Fibroblast of lung (primary cell): ENCODE data around the gene ADAMTS17. TPM values are rescaled to one million over a fixed set of nuclear protein-coding genes. Genes with fewer than 3 reads are reported as not detected.

Source experiments
- DNase-seq, 2 donors: peaks; one replicate each; pipeline versions ENCODE4 v3.0.0 to v3.0.0-alpha.2; 2010; ENCODE audit warnings: low read depth in 2 of 2
- H2AFZ ChIP-seq: 2 replicates; pipeline ENCODE4 v1.5.1; 2012; ENCODE audit warnings: low read length, control low read depth, inconsistent platforms
- H3K27ac ChIP-seq: 2 replicates; pipeline ENCODE4 v1.5.1; 2011; ENCODE audit warnings: low read length, control low read depth; ENCODE audit not compliant: insufficient read depth
- H3K27me3 ChIP-seq: 2 replicates; pipeline ENCODE4 v1.5.1; 2011; ENCODE audit warnings: mild to moderate bottlenecking, low read length; ENCODE audit not compliant: control insufficient read depth, insufficient read depth
- H3K36me3 ChIP-seq: 2 replicates; pipeline ENCODE4 v1.5.1; 2011; ENCODE audit warnings: low read length; ENCODE audit not compliant: control insufficient read depth, insufficient read depth
- H3K4me1 ChIP-seq: 2 replicates; pipeline ENCODE4 v1.5.1; 2011; ENCODE audit warnings: low read length; ENCODE audit not compliant: control insufficient read depth, insufficient read depth; ENCODE audit errors: extremely low read depth
- H3K4me2 ChIP-seq: 2 replicates; pipeline ENCODE4 v1.5.1; 2011; ENCODE audit warnings: low read length, control low read depth; ENCODE audit not compliant: insufficient read depth; ENCODE audit errors: extremely low read depth
- H3K4me3 ChIP-seq, 4 experiments: fragments of 200-600 bp in 1 of 4; sonication (generic) in 1 of 4; replicated peaks in 1 of 4; 2 replicates each; pipeline ENCODE4 v1.5.1; 2011 to 2016; ENCODE audit warnings: low read length in 4 of 4, low read depth in 3 of 4, mild to moderate bottlenecking in 3 of 4, control low read depth in 2 of 4, inconsistent platforms in 1 of 4, mixed read lengths in 1 of 4; ENCODE audit not compliant: insufficient read depth in 1 of 4; ENCODE audit errors: control extremely low read depth in 1 of 4
- H3K79me2 ChIP-seq: 2 replicates; pipeline ENCODE4 v1.5.1; 2012; ENCODE audit warnings: mild to moderate bottlenecking, low read length, inconsistent platforms; ENCODE audit not compliant: control insufficient read depth, insufficient read depth
- H3K9ac ChIP-seq: 2 replicates; pipeline ENCODE4 v1.5.1; 2011; ENCODE audit warnings: mild to moderate bottlenecking, low read length, control low read depth; ENCODE audit not compliant: insufficient read depth
- H3K9me3 ChIP-seq: 2 replicates; pipeline ENCODE4 v1.5.1; 2012; ENCODE audit warnings: low read depth, low read length; ENCODE audit not compliant: control insufficient read depth, insufficient read depth
- H4K20me1 ChIP-seq: 2 replicates; pipeline ENCODE4 v1.5.1; 2011; ENCODE audit warnings: low read length; ENCODE audit not compliant: control insufficient read depth, insufficient read depth; ENCODE audit errors: extremely low read depth
- EZH2 ChIP-seq: IDR thresholded peaks from 2 replicates; pipeline ENCODE4 v1.5.1; 2012; ENCODE audit warnings: low read length, control low read depth, mild to moderate bottlenecking; ENCODE audit errors: missing control alignments
- polyA plus RNA-seq, 2 donors: library from polyadenylated mRNA; depleted of rRNA in 1 of 2; stranded (reverse) in 1 of 2; unstranded in 1 of 2; fragments of >200 nt; gene quantifications; 2 replicates each; pipeline ENCODE4 v1.2.1, GENCODE V29; 2011 to 2012; ENCODE audit warnings: missing spikeins in 1 of 2
- total RNA-seq: library from RNA; depleted of rRNA; stranded (reverse); fragments of >200 nt; gene quantifications from 2 replicates; pipeline ENCODE4 v1.2.1, GENCODE V29; 2014
- TF ChIP-seq, protein P1 (sequence below), 2 donors: IDR thresholded peaks in 1 of 2; conservative IDR thresholded peaks in 1 of 2; 1 replicate in 1 of 2; 2 replicates in 1 of 2; pipeline ENCODE4 v1.5.1; 2011 to 2012; ENCODE audit warnings: low read length in 2 of 2, control low read depth in 1 of 2, inconsistent platforms in 1 of 2, low read depth in 1 of 2, mild to moderate bottlenecking in 1 of 2

Gene ADAMTS17
- total and polyA plus RNA-seq, 2 donors (not counting 1 experiment from before 2014, with no cell fraction given), result 0.09 to 0.17 TPM

DNA sequence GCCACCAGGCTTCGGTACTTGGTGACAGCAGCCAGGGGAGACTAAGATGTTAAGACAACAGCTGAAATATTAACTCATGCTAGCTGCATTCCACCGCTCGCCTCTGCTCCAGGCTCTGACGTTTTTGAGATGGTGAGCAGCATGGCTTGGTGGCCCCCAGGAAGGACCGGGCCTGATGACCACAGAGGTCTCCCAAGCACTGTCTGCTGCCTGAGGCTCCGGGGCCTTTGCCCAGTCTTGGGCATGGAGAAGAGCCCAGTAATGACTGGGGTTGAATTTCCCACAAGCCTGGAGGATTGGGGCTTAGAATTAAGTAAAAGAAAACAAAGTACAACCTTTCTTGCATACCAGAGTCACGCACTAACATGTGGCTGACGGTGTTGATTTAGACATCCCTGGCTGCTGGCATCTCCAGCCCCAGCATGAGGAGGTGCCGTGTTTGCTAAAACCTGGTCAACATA, 364.9 kb downstream of the ADAMTS17 start:
- no peak overlapping the region for H3K9ac ChIP-seq
- H3K9me3 ChIP-seq, result no peaks in the 10 kb centered on the region
- no peaks in the 10 kb centered on the region for H4K20me1 ChIP-seq
- no peaks in the 10 kb centered on the region for H3K27me3 ChIP-seq
- H2AFZ ChIP-seq, result no peak overlapping the region
- H3K4me1 ChIP-seq, result no peaks in the 10 kb centered on the region
- no peaks in the 10 kb centered on the region for H3K79me2 ChIP-seq
- peak in 1 of 2 donors; percentile 71 for DNase-seq
- no peak overlapping the region for H3K4me3 ChIP-seq
- H3K4me2 ChIP-seq, result no peak overlapping the region
- H3K36me3 ChIP-seq, result no peaks in the 10 kb centered on the region
- H3K27ac ChIP-seq, result no peak overlapping the region
- no peak for TF ChIP-seq EZH2
- TF ChIP-seq, protein P1, sequence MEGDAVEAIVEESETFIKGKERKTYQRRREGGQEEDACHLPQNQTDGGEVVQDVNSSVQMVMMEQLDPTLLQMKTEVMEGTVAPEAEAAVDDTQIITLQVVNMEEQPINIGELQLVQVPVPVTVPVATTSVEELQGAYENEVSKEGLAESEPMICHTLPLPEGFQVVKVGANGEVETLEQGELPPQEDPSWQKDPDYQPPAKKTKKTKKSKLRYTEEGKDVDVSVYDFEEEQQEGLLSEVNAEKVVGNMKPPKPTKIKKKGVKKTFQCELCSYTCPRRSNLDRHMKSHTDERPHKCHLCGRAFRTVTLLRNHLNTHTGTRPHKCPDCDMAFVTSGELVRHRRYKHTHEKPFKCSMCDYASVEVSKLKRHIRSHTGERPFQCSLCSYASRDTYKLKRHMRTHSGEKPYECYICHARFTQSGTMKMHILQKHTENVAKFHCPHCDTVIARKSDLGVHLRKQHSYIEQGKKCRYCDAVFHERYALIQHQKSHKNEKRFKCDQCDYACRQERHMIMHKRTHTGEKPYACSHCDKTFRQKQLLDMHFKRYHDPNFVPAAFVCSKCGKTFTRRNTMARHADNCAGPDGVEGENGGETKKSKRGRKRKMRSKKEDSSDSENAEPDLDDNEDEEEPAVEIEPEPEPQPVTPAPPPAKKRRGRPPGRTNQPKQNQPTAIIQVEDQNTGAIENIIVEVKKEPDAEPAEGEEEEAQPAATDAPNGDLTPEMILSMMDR (conservative IDR thresholded peaks at IDR 0.05 in 1 of 2, IDR thresholded peaks at IDR 0.05 in 1 of 2; ENCODE audit: low read depth in 1 of 2, low read length in 2 of 2), result no peak

DNA sequence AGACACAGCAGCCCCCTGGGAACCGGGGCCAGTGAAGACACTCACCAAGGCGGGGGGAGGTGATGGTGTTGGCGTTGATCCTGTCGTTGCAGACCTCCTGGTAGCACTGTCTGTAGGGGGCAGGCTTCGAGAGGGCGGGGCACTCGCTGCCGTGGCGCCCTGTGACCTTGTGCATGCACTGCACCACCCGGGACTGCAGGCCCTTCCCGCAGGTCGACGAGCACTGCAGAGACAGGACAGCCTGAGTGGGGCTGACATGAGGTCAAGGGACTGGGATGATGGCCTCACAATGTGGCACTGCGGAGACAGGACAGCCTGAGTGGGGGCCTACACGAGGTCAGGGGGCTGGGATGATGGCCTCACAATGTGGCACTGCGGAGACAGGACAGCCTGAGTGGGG, 365.8 kb downstream of the ADAMTS17 start:
- Histone ChIP-seq H4K20me1 (no peaks in the 10 kb centered on the region), H3K79me2 (no peaks in the 10 kb centered on the region), H3K36me3 (no peaks in the 10 kb centered on the region), H3K9me3 (no peaks in the 10 kb centered on the region), H2AFZ (no peak overlapping the region), H3K27ac (no peak overlapping the region), H3K4me3 (no peak overlapping the region), H3K9ac (no peak overlapping the region), H3K4me2 (no peak overlapping the region), H3K4me1 (no peaks in the 10 kb centered on the region), H3K27me3 (no peaks in the 10 kb centered on the region)
- TF ChIP-seq EZH2, result no peak
- TF ChIP-seq, protein P1 (conservative IDR thresholded peaks at IDR 0.05 in 1 of 2, IDR thresholded peaks at IDR 0.05 in 1 of 2; ENCODE audit: low read depth in 1 of 2, low read length in 2 of 2), result no peak
- no peak for DNase-seq

DNA sequence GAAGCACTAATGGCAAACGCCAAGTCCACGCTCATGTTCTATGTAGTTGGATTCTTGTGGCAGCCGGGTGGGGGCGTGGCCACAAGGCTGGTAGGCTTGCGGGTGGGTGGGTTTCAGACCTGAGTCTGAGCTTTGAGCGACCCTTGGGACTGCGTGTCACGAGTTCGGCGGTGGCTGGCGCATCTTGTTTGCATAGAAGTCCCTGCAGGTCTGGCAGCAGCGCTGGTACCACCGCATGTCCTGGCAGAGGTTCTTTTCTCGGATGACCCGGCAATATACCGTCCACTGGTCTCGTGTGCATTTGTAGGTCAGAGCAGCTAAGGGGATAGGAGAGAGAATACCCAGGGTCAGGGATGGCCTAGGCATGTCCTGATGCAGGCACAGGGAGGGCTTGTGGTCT, 367.5 kb downstream of the ADAMTS17 start:
- Histone ChIP-seq H3K36me3 (no peaks in the 10 kb centered on the region), H4K20me1 (no peaks in the 10 kb centered on the region), H3K27me3 (no peaks in the 10 kb centered on the region), H3K4me1 (no peaks in the 10 kb centered on the region), H2AFZ (no peak overlapping the region), H3K4me2 (no peak overlapping the region), H3K4me3 (no peak overlapping the region), H3K9me3 (no peaks in the 10 kb centered on the region), H3K9ac (no peak overlapping the region), H3K79me2 (no peaks in the 10 kb centered on the region), H3K27ac (no peak overlapping the region)
- DNase-seq, result no peak
- TF ChIP-seq, protein P1 (conservative IDR thresholded peaks at IDR 0.05 in 1 of 2, IDR thresholded peaks at IDR 0.05 in 1 of 2; ENCODE audit: low read depth in 1 of 2, low read length in 2 of 2), result no peak
- TF ChIP-seq EZH2, result no peak
